HG03575 (cell line): ENCODE data around the gene VSIG8.

Source experiments
- ATAC-seq: cut with Tn5 transposase; IDR thresholded peaks from one replicate; pipeline ENCODE4 v1.9.1; 2021; ENCODE audit not compliant: unreplicated experiment, insufficient number of reproducible peaks, low FRiP score; ENCODE audit errors: extremely low read depth

VSIG8 gene

DNA sequence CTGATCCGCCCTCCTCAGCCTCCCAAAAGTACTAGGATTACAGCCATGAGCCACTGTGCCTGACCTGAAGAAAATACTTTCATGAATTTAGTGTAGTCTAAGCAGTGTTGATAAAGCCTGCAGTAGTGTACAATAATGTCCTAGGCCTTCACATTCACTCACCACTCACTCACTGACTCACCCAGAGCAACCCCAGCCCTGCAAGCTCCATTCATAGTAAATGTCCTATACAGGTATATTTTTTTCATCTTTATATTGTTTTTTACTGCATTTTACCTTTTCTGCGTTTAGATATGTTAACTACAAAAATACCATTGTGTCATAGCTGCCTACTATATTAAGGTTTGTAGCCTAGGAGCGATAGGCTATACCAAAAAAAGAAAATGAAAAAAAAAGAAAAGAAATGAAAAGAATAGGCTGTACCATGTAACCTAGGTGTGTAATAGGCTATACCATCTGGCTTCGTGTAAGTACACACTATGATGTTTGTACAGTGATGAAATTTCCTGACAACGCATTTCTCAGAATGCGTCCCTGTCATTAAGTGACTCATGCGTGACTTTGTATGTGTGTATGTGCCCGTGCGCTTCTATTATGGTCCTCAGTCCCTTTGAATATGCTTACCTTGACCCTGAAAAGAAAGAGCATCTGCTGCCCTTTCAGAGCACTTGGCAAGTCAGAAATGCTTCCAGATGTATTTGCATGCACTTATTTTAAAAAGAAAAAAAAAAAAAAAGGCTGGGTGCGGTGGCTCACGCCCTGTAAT lies 45.0 kb downstream of the VSIG8 start:
- no peak for ATAC-seq

DNA sequence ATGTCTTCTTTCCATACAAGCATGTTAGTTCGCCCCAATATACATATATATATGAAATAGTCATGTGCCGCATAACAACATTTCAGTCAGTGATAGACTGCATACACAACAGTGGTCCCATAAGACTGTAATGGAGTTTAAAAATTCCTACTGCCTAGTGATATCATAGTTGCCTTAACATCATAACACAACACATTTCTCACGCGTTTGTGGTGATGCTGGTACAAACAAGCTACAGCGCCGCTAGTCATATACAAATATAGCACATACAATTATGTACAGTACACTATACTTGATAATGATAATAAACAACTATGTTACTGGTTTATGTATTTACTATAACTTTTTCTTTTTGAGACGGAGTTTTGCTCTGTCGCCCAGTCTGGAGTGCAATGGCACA lies 46.5 kb downstream of the VSIG8 start:
- no peak for ATAC-seq

DNA sequence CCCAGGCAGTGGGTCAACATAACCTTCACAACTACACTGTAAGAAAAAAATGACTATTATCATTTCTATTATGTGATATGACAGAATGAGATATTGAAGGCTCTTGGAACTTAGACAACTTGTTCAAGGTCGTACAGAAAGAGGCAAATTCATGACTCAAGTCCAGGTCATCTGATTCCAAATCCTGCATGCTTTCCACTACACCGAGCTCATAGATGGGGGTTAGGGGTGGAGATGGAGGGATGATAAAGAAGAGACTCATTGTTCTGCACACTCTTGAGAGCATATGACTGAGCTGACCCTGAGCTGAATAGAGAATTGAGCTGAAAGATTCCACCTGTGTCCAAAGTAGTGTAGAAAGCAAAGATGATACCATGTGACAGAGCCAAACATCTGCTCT lies 57.5 kb downstream of the VSIG8 start:
- no peak for ATAC-seq
